ENCODE data around the gene DZIP3. TPM values are rescaled to one million over a fixed set of nuclear protein-coding genes. Genes with fewer than 3 reads are reported as not detected.

The DZIP3 gene
- total and polyA plus RNA-seq, 2 experiments from 2014 or later = 5.4 to 6.5 TPM

- Histone ChIP-seq H3F3A (ENCODE audit: insufficient read depth) (0 out of 2 replicates have a peak, but pooled peaks cover 4% of the 10 kb centered on the region), H3K9ac (no peak overlapping the region), H3K4me3 (no peak overlapping the region), H4K20me1 (ENCODE audit: insufficient read depth) (no peaks in the 10 kb centered on the region), H3K79me2 (ENCODE audit: insufficient read depth) (no peaks in the 10 kb centered on the region), H2AFZ (no peak overlapping the region), H3K4me1 (ENCODE audit: insufficient read depth) (peaks cover 7% of the 10 kb centered on the region; the same call in 1 of the 2 replicates), H3K9me2 (ENCODE audit: insufficient read depth) (no peaks in the 10 kb centered on the region), H3K27me3 (replicated peaks; ENCODE audit: insufficient read depth) (no peaks in the 10 kb centered on the region), H3K27ac (no peak overlapping the region), H3K36me3 (ENCODE audit: low read depth) (no peaks in the 10 kb centered on the region), H3K4me2 (ENCODE audit: unreplicated experiment) (no peak overlapping the region), H3K9me3 (ENCODE audit: low read depth) (no peaks in the 10 kb centered on the region)
- in situ Hi-C loops (cut with MboI) = no loop called here
- WGBS, 2 experiments (ENCODE audit: low coverage in 1 of 2, low lambda C conversion rate in 2 of 2, missing lambda C conversion rate in 2 of 2) = 94 to 96% methylated on average over 5 of the region's 5 CpGs
- DNase-seq = no peak
- TF ChIP-seq EZH2phosphoT487 (IDR thresholded peaks at IDR 0.05; ENCODE audit: insufficient read depth, low read depth) (no peak), EZH2 (IDR thresholded peaks at IDR 0.05; ENCODE audit: insufficient read depth, poor library complexity, severe bottlenecking) (no peak)
These were observed 12.9 kb downstream of the DZIP3 start for GRCh38 chr3:108602249-108602934.

GRCh38 chr3:108602935-108603294 lies 13.4 kb downstream of the DZIP3 start:
- H3K9me3 ChIP-seq (ENCODE audit: low read depth) = no peaks in the 10 kb centered on the region
- in situ Hi-C loops (cut with MboI) = no loop called here
- H3K4me1 ChIP-seq (ENCODE audit: insufficient read depth) = peaks cover 7% of the 10 kb centered on the region; the same call in 1 of the 2 replicates
- H3K9ac ChIP-seq = no peak overlapping the region
- no peak overlapping the region for H3K4me2 ChIP-seq (ENCODE audit: unreplicated experiment)
- H3K36me3 ChIP-seq (ENCODE audit: low read depth) = no peaks in the 10 kb centered on the region
- H4K20me1 ChIP-seq (ENCODE audit: insufficient read depth) = no peaks in the 10 kb centered on the region
- no peak overlapping the region for H3K4me3 ChIP-seq
- no peak for DNase-seq
- H3K79me2 ChIP-seq (ENCODE audit: insufficient read depth) = no peaks in the 10 kb centered on the region
- 95% methylated on average over 2 of the region's 2 CpGs for WGBS, 2 experiments (ENCODE audit: low coverage in 1 of 2, low lambda C conversion rate in 2 of 2, missing lambda C conversion rate in 2 of 2)
- H3F3A ChIP-seq (ENCODE audit: insufficient read depth) = 0 out of 2 replicates have a peak, but pooled peaks cover 4% of the 10 kb centered on the region
- H3K27me3 ChIP-seq (replicated peaks; ENCODE audit: insufficient read depth) = no peaks in the 10 kb centered on the region
- no peak overlapping the region for H3K27ac ChIP-seq
- no peaks in the 10 kb centered on the region for H3K9me2 ChIP-seq (ENCODE audit: insufficient read depth)
- no peak for TF ChIP-seq EZH2 (IDR thresholded peaks at IDR 0.05; ENCODE audit: insufficient read depth, poor library complexity, severe bottlenecking)
- no peak for TF ChIP-seq EZH2phosphoT487 (IDR thresholded peaks at IDR 0.05; ENCODE audit: insufficient read depth, low read depth)
- no peak overlapping the region for H2AFZ ChIP-seq

- no peaks in the 10 kb centered on the region for H3K9me2 ChIP-seq (ENCODE audit: insufficient read depth)
- H3K9ac ChIP-seq = no peak overlapping the region
- no peaks in the 10 kb centered on the region for H4K20me1 ChIP-seq (ENCODE audit: insufficient read depth)
- H3K9me3 ChIP-seq (ENCODE audit: low read depth) = no peaks in the 10 kb centered on the region
- DNase-seq = peak; percentile 24
- no peaks in the 10 kb centered on the region for H3K36me3 ChIP-seq (ENCODE audit: low read depth)
- in situ Hi-C loops (cut with MboI) = no loop called here
- TF ChIP-seq EZH2 (IDR thresholded peaks at IDR 0.05; ENCODE audit: insufficient read depth, poor library complexity, severe bottlenecking) (no peak), EZH2phosphoT487 (IDR thresholded peaks at IDR 0.05; ENCODE audit: insufficient read depth, low read depth) (no peak)
- no peak overlapping the region for H3K4me2 ChIP-seq (ENCODE audit: unreplicated experiment)
- H3K27ac ChIP-seq = no peak overlapping the region
- no peaks in the 10 kb centered on the region for H3K79me2 ChIP-seq (ENCODE audit: insufficient read depth)
- 0 out of 2 replicates have a peak, but pooled peaks cover 4% of the 10 kb centered on the region for H3F3A ChIP-seq (ENCODE audit: insufficient read depth)
- H3K4me1 ChIP-seq (ENCODE audit: insufficient read depth) = peaks cover 7% of the 10 kb centered on the region; the same call in 1 of the 2 replicates
- peak overlapping the region; percentile 6; the same call in 1 of the 2 replicates for H2AFZ ChIP-seq
- no peaks in the 10 kb centered on the region for H3K27me3 ChIP-seq (replicated peaks; ENCODE audit: insufficient read depth)
- H3K4me3 ChIP-seq = no peak overlapping the region
These were observed 14.2 kb downstream of the DZIP3 start for GRCh38 chr3:108603691-108604090.

- DNase-seq = no peak
- Histone ChIP-seq H3K9me2 (ENCODE audit: insufficient read depth) (no peaks in the 10 kb centered on the region), H3F3A (ENCODE audit: insufficient read depth) (0 out of 2 replicates have a peak, but pooled peaks cover 4% of the 10 kb centered on the region)
These were observed 15.5 kb downstream of the DZIP3 start for GRCh38 chr3:108605028-108605427.

More at GRCh38 chr3:108605028-108605427, 15.5 kb downstream of the DZIP3 start:
- TF ChIP-seq EZH2 (IDR thresholded peaks at IDR 0.05; ENCODE audit: insufficient read depth, poor library complexity, severe bottlenecking) (no peak), EZH2phosphoT487 (IDR thresholded peaks at IDR 0.05; ENCODE audit: insufficient read depth, low read depth) (no peak)
- Histone ChIP-seq H3K27ac (no peak overlapping the region), H4K20me1 (ENCODE audit: insufficient read depth) (no peaks in the 10 kb centered on the region), H3K9me3 (ENCODE audit: low read depth) (no peaks in the 10 kb centered on the region), H3K4me3 (no peak overlapping the region), H3K36me3 (ENCODE audit: low read depth) (no peaks in the 10 kb centered on the region), H3K27me3 (replicated peaks; ENCODE audit: insufficient read depth) (no peaks in the 10 kb centered on the region), H3K79me2 (ENCODE audit: insufficient read depth) (no peaks in the 10 kb centered on the region), H3K4me2 (ENCODE audit: unreplicated experiment) (no peak overlapping the region), H2AFZ (no peak overlapping the region), H3K4me1 (ENCODE audit: insufficient read depth) (peaks cover 7% of the 10 kb centered on the region; the same call in 1 of the 2 replicates), H3K9ac (no peak overlapping the region)
- 87 to 94% methylated on average over 2 of the region's 2 CpGs for WGBS, 2 experiments (ENCODE audit: low coverage in 1 of 2, low lambda C conversion rate in 2 of 2, missing lambda C conversion rate in 2 of 2)
- in situ Hi-C loops (cut with MboI) = no loop called here

Measured in GM23248 (cell line).